DMS114 treated with DMSO at 0.1 percent for 48 hours (cell line): ENCODE results near the gene ENPP1.

Source experiments
- DNase-seq: peaks from one replicate; lab custom pipeline; 2025; ENCODE audit not compliant: unreplicated experiment; lab: John Stamatoyannopoulos, UW

Gene ENPP1

DNA sequence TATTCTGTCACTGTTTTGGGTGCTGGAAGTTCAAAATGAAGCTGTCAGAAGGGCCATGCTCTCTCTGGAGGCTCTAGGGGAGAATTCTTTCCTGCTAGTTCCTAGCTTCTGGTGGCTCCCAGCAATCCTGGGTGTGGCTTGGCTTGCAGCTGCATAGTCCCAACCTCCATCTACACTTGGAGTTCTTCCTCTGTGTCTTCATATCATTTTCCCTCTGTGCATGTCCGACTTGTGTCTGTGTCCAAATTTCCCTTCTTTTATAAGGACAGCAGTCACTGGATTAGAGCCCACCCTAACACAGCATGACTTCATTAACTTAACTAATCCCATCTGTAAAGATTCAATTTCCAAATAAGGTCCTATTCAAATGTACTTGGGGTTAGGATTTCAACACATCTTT lies 23.3 kb upstream of the ENPP1 start:
- no peak for DNase-seq

DNA sequence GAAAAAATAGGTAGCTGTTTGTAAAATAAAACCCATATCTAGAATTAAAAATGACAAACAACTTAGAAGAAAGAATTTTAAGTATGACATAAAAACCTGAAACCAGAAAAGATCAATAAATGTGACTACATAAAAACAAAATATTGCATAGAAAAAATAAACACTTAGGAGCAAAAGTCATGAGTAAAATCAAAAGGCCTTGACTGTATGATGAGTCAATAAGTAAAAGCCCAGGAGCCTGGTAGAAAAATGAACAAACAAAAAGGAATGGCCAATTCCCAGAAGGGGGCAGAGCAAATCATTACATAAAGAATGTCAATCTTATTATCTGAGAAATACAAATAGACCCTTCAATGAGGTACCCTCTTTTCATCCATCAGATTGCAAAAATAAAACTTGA lies 20.7 kb upstream of the ENPP1 start:
- DNase-seq = no peak

DNA sequence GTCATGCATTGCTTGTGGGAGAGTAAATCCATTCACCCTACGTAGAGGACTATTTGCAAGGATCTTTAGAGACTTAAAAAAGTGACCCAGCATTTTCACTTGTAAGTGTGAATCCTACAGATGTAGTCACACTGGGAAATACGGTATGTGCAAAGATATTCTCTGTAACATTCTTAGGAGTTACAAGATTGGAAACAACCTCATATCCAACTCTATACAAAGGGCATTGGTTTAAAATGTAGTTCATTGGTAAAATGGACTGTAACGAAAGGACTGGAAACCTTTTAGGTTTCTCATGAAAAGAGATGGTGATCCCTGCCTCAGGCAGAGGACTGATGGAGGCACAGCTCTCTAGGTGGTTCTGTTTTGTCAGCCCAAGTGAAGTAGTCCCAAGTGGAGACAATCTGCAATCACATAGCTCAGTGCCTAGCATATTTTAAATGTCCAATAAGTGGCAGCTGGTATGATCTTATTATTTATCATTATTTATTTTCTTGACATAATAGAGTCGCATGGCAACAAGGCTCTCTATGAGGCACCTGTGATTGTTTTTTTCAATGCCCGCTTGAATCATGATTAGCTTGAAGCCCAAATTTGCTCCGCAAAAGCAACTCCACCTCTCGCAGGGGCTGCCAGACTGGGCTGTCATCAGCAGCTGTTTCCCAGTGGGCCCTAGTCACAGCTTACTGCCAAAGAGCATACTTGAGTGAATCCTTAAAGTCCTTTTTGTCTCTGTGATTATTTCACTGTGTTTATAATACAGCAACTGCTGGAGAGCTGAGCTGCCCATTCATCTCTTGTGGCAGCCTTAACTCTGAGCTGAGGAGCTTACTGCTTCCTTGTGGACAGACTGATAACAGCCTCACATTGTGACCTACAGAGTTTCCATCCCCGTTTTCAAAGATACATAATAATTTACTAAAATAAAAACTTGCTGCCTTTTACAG lies 19.8 kb upstream of the ENPP1 start:
- DNase-seq = no peak

DNA sequence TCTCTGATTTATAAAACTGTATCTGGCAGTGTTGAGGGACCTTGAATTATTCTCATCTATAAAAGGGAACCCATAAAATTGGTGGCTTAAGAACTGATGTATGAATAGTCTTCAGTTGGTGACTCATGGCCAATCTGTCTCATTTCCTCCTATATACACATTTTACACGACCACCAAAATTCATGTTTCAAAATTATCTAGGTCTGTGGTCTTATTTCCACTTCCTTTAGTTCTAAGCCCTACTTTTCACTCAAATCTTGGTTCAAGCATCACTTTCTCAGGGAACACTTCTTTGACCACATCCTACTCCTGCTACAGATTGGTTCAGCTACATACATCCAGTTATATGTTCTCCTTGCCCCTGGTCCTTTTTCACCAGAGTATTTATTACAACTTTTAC lies 18.6 kb upstream of the ENPP1 start:
- DNase-seq = no peak

DNA sequence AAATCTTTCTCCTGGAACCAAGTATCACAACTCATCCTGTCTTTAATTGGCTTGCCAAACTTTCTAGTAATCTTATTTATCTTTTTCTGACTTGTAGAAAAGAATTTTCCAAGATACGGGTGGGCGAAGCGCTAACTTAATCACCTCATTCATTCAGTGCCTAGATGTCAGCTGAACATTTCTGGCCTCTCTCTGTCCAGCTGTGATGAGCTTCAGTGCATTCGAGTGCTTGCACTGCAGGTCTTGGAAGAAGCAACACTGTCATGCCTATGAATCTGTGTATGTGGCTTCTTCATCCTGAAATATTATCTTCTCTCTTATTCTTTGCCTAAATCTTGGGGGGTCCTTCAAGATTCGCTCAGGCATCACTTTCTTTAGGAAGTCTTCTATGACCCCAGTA lies 16.3 kb upstream of the ENPP1 start:
- DNase-seq = no peak

DNA sequence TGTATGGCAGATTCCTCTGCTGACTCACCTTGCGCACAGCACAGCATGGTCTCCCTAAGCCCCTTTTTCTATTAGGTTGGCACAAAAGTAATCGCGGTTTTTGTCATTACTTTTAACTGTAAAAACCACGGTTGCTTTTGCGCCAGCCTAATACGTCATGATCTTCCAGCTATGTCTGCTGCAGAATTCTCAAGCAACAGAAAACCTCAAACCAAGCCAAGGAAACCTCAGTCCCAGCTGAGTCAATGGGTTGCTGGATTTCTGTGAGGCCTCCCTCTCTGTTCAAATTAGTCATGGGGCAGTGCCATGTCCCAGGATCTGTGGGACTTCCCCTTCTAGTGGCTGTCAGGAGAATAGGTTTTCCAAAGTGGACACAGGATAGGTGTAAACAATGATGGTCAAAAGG lies 15.7 kb upstream of the ENPP1 start:
- DNase-seq = no peak

DNA sequence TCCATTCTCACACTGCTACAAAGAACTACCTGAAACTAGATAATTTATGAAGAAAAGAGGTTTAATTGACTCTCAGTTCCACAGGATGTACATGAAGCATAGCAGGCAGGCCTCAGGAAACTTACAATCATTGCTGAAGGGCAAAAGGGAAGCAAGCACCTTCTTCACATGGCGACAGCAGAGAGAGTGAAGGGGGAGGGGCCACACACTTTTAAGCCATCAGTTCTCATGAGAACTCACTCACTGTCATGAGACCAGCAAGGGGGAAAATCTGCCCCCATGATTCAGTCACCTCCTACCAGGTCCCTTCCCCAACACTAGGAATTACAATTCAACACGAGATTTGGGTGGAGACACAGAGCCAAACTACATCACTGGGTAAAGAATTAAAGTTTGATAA lies 12.5 kb upstream of the ENPP1 start:
- DNase-seq = no peak

DNA sequence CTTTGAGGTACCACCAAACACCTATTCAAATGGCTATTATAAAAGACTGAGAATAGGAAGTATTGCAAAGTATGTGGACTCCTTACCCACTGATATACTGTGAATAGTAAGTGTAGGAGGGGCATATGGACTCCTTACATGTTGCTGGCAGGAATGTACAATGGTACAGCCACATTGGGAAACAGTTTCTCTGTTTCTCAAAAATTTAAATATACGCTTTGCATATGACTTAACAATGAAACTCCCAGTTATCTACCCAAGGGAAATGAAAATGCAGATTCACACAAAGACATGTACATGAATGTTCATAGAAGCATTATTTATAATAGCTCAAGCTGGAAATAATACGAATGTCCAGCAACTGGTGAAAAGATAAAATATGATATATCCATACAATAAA lies 5.5 kb upstream of the ENPP1 start:
- no peak for DNase-seq

DNA sequence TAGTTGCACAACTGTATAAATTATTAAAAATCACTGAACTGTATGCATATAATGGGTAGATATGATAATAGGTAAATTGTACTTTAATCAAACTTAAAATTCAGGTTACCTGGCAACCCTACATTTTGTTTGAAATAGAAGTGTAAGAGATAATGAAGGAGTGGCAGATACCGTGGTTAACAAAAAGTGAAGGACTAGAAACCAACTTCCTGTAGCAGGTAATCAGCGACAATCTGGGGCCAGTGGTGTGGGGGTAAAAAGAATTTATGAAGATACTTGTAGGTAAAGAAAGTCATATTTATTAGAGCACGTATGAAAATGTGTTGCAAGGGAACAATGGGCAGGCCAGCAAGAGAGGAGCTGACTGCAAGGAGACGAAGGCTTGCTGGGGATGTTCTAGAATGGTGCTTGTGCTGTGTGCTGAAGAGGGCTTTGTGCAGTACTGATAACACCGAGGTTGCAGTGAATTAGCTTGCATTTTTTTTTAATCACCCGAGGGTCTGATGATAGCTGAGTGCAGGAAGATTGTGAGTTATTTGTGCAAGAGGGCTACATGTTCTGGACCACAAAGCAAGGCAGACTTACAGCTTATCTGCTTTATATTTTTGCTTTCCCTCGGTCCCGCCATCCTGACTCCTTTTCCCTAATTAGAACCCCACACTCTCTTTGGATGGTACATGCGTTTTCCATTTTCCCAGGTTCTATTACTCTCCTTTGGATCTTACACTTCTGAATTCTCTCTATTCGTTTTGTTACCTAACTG lies 4.6 kb upstream of the ENPP1 start:
- DNase-seq = no peak

DNA sequence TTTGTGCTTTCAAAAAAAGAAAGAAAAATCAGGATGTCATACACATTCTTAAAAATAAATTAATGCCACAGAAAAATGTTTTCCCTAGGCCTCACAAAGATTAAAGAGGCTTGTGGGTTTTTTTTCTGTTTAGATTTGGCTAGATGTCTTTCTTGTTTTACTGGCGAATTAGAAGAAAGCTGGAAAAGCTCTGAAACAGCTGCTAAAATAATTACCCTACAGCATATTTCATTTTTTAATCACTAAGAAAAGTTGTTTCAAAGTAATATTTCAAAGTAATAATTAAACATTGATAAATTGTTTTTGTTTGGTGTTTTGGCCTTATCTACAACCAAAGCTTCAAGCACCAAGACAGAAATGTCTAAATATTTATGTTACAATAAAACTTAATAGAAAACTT lies 3.7 kb upstream of the ENPP1 start:
- DNase-seq = no peak

DNA sequence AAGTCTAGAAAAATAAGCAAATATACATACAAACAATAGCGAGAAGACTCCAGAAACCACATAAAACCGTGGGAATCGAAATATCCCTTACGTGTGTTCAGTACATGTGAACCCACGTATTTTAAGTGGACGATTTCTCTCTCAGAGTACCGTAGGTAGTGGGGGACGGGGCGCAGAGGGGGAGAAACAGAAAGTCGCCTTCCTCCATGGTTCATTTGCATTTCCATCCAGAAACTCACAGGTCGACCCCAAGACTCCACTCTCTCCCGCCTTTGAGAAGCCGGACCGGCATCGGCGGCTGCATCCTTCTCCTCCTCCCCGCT lies 538 bp upstream of the ENPP1 start:
- DNase-seq = no peak

DNA sequence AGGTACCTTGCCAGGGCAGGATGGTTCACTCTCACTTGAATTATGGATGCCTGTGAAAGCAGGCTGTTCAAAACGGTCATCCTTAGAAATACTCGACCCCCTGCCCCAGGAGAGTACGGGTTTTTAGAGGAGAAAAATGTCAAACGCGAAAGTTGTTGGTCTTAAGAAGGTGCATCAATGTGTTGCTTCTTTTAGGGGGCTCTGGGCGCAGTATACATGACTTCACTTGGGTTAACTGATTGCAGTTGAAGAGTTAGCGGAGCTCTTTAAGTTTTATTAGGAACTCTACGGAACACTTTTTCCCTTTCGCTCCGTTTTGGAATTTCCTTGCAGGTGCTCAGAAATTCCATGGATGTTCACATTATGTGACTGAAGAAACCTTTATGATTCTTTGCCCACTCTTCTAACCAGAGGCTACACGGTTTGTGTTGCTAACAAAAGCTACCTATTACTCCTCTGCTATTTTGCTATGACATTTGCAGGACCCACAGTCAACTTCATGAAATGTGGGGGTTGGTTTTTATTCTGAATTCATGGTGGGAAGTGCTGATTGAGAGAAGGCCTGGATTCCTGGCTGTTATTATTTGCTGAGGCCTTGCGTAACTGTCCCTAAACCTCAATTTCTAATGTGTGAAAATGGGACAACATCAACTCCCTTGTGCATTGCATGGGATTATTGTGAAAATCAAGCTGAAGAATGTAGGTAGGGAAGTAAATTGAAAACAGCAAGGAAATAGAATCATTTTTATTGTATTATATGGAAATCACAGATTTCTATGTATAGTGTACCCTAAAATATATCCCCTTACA lies 845 bp downstream of the ENPP1 start:
- DNase-seq = no peak

DNA sequence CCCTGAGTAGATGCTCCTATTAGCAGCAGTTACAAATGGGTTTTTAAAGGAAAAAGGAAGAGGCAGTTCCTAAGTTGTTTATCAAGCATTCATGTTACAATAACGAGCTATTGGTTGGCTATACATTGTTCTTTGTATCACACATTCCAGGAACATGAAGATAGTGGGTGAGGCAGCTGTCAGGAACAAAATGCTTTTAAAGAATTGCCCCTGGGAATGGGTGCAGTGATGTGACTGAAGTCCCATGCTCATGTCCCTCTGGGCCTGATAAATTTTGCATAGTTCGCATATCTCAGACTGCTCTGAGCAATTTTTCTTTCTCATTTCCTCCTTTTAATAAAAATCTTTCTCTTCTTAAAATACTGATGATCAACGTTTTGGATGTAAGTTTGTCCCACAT lies 3.7 kb downstream of the ENPP1 start:
- DNase-seq = no peak

DNA sequence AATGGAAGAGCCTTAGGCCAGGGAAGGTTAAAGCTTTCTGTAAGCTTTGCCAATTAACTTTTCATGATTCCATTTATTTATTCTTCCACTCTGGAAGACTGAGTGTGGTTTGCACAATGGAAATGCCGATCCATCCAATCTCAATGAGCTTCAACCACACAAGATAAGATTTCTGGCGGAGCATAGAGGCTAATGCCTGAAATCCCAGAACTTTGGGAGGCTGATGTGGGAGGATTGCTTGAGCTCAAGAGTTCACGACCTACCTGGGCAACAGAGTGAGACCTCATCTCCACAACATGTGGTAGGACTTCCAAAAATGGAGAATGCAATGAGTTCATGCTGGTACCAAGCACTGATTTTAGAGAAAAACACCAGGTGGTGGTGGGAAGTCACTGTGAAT lies 6.2 kb downstream of the ENPP1 start:
- DNase-seq = no peak

DNA sequence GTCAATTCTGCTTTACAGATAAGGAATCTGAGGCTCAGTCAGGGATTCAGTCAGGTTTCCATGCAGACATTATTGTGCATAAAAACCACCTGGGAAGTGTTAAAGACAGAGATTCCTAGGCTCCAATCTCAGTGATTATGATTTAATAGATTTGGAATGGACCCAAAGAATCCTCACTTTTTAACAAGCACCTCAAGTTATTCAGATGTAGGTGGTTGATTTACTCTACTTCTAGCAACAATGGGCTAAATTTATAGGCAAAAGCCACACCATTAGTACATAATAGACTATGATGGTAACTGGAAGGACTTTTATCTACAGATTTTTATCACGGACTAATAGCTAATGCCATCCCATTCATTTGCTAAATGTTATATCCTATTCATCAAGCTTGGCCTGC lies 9.0 kb downstream of the ENPP1 start:
- DNase-seq = no peak

DNA sequence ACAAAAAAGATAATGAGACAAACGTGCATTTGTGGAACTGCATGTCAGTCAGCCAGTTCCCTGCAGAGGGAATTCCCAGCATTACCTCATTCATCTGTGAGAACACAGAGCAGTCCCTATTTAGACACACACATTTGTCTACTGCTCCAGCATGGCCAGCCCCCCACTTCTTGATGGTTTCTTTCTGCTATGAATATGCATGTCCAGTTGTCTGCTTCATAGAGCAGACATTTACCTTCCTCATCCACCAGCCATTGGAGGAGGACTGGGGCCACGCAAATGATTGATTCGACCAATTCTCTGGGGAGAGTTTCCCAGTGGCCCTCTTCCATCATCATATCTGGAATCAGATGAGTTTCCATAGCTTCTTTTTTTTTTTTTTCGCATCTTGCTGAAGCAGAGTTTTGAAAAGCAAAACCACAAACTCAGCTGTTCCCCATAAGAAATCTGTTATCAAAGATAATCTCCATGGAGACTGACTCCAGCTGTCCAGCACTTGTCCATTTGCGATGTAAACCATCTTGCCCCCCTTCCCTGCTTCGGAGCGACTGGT lies 11.8 kb downstream of the ENPP1 start:
- no peak for DNase-seq

DNA sequence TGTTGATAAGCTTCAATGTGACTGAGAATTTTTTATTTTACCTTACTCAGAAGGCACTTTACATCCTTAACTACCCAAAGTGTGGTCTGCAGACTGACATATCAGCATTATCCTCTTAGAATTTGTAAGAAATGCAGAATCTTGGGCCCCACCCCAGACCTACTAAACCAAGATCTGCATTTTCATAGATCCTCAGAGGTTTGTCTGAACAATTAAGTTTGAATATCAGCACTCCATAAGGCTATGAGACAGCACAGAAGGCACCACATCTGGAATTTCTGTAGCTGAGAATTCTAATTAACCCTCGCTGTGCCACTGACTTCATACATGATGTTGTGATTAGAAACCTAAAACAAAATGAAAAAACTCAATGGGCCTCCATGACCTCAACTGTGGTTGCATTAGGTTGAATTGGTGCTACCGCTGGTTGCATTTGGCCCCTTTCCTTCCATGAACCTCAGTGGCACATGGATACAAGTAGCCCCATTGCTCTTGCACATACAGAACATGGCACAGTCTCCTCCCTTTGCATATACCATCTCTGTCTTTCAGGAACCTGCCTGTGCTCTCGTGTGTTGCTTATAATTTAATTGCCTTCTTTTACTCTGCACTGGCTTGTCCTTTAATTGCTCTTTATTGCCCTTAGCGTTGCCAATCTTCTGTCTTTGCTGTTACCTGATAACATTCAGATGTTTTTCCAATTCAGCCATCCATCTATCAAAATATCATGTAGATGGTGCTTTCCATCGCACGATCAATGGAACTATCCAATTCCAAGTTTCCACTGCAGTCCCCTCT lies 13.4 kb downstream of the ENPP1 start:
- DNase-seq = no peak

DNA sequence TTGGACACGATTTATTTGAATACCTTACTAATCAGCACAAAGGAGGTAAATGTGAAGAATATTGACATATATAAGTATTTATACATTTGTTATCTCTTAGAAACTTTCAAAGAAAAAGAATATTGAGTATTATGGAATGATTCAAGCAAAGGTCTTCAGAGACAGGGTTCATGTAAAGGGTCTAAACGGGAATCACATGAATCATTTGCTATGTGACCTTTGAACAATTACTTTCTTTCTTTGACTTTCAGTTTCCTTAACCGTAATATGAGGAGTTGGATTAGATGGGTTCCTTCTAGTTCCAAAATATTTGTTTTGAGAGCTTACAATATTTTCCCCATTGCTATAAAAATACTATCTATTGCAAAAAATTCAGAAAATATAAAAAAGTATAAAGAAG lies 14.3 kb downstream of the ENPP1 start:
- no peak for DNase-seq

DNA sequence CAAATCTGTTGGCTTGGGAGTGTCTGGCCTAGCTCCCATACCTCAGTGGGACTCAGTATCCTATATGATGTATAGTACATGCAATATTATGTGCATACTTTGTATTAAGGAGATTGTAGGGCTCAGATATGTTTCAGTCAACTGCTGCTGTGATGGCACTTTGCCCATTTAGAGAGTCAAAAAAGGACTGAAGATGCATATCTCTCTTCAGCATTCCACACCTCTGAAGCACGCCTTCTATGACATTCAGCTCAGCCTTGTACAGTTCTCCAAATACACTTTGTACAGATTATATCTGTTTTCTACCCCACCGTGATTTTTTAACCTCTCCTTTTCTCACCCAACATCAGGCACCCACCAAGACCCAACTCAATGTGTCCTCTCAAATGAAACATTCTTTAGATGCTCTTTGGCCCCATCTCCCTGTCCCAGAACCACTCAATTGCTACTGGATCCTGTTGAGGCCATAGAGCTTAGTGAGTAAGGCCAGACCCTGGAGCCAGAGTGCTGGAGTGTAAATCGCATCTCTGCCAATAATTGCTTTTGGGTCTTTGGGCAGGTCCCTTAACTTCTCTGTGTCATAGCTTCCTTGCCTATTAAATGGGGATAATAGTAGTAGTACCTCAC lies 15.6 kb downstream of the ENPP1 start:
- no peak for DNase-seq

DNA sequence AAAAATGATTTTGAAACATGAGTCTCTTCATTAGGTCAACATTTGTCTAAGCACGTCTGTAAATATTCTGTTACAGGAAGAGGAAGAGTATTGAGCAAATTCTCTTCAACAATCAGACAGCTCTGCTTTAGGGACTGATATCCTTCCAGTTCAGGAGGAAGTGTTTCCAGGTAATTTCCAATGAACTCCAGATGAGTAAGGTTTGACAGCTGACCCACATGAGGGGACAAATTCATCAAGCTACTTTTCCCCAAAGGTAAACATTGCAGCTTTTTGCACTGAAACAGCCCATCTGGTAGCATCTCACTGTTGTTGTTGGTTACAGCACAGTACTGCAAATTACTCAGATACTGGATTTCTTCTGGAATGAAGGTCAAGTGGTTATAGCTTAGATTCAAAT lies 18.1 kb downstream of the ENPP1 start:
- no peak for DNase-seq
